HG03354 (cell line): ENCODE results near the gene MYO15B.

Experiments
- ATAC-seq: cut with Tn5 transposase; IDR thresholded peaks from one replicate; pipeline ENCODE4 v1.9.1; 2021; ENCODE audit warnings: mild to moderate bottlenecking; ENCODE audit not compliant: unreplicated experiment, poor library complexity, severe bottlenecking

Gene MYO15B

DNA sequence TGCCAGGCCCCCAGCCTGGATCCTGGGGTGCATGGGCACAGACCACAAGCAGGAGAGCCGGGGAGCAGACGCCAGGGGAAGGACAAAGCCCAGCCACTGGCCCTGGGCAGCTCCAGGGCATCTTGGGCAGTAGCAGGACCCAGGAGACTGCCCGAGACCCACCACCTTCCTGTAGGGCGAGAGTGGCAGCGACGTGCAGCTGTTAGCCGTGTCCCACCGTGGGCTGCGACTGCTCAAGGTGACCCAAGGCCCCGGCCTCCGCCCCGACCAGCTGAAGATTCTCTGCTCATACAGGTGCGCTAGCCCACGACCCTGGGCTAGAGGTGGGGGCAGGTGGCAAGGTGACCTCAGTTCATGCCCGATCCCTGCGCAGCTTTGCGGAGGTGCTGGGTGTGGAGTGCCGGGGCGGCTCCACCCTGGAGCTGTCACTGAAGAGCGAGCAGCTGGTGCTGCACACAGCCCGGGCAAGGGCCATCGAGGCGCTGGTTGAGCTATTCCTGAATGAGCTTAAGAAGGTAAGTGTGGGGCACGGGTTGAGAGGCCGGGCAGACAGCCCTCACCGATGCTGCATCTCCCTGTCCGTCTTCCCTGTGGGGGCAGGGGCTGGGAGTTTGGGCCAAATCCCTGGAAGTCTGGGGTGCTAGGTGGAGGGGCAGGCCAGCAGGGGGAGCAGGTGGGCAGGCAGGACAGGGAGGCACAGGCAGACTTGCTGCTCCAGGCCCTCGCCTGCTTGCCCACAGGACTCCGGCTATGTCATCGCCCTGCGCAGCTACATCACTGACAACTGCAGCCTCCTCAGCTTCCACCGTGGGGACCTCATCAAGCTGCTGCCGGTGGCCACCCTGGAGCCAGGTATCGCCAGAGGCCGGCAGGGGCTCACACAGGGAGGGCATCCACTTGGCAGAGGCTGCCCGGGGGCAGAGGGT is 32.2 kb downstream of the MYO15B start:
- ATAC-seq, result no peak

GRCh38 chr17:75621489-75621888 is 33.9 kb downstream of the MYO15B start:
- ATAC-seq, result no peak

DNA sequence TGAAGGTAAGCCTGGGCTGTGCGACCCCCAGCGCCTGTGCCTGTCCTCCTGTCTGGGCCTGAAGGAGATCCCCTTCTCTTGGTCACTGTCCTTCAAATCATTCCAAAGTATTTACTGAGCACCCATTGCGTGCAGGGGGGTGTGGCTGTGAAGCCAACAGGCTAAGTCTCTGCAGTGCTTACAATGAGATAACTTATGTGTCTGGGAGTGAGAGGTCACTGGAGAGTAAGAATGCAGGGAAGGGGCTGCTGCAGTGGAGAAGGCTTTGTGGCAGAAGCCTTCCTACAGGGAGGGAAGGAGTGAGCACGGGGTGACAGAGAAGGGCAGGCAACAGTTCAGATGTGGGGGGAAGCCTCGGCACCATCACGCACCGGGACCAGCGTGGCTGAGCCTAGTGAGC is 34.5 kb downstream of the MYO15B start:
- no peak for ATAC-seq

- no peak for ATAC-seq
Observed at GRCh38 chr17:75622771-75623273, 35.2 kb downstream of the MYO15B start.

GRCh38 chr17:75623386-75623785 is 35.8 kb downstream of the MYO15B start:
- no peak for ATAC-seq

- ATAC-seq, result no peak
Observed at GRCh38 chr17:75624021-75624420, 36.4 kb downstream of the MYO15B start.

DNA sequence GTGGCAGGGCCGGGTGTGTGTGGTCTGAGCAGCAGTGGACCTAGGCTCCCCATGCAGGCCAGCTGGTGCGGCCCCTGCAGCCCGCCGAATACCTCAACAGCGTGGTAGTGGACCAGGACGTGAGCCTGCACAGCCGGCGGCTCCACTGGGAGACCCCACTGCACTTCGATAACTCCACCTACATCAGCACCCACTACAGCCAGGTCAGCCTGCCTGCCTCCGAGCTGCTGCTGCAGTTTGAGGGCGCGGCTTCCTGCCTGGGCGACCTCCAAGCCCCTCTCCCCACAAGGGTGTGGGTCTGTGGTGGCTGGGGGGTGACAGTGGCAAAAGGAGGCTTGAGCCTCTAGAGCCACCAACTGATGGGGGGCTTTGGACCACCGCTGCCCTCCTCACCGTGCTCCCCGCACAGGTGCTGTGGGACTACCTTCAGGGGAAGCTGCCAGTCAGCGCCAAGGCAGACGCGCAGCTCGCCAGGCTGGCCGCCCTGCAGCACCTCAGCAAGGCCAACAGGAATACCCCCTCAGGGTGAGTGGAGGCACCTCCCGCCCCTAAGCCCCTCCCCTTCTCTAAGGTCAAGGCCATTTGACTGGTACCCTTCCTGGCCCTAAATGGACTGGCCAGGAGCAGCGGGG is 37.2 kb downstream of the MYO15B start:
- no peak for ATAC-seq

DNA sequence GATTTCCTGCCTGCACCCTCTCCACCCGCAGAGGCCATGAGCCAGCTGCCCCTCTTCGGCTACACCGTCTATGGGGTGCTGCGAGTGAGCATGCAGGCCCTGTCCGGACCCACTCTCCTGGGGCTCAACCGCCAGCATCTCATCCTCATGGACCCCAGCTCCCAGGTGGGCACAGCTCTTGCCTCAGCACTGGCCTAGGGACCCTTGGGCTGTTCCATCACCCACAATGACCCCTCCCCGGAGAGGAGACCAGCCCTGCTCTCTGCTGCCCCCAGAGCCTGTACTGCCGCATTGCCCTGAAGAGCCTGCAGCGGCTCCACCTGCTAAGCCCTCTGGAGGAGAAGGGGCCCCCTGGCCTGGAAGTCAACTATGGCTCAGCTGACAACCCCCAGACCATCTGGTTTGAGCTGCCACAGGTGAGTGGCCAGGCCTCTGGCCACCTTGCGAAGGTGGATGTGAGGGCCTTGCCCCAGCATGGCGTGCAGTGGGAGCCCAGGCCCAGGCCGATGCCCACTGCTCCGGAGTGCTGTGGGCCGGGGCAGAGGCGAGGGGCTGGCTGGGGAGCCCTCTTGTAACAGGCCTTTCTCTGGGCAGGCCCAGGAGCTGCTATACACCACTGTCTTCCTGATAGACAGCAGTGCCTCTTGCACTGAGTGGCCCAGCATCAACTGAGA is 38.4 kb downstream of the MYO15B start:
- ATAC-seq, result no peak

DNA sequence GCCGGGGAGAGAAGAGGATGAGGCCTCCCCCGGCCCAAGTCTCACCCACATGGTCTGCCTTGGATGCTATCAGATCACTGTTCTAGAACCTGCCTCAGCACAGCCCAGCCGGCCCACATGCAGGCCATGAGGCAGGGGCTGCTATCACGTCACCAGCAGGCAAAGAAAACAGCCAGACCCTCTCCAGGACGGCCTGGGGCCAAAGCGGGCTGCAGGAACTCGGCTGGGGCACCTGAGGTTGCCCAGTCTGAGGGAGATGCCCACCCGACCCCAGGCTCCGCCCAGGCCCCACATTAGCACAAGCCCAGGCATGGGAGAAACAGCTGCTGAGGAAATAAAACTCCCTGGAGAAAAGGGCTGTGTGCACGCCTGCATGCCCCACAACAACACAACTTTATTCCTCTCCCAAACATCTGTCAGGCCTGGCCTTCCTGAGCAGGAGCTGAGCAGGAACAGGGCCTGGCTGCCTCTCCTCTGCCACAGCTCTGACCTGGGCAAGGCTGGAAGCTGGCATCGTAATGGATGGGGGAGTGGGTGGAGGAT is 39.0 kb downstream of the MYO15B start:
- ATAC-seq, result no peak

DNA sequence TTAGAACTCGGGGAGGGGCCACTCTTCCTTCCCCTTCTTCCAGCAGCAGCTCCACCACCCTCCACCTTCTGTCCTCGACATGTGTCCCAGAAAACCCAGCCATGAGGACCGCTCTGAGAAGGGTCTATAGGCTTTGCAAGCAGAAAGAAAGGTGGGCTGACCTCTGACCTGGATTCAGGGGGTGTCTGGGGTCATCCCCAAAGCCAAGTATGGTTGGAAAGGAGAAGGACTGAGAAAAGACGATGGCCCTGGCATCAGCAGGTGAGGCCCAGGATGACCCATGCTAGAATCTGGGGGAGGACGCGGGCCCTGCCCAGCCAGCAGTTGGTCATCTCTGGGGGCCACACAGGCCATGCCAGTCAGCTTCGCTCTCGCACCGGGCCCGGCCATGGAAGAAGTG is 39.5 kb downstream of the MYO15B start:
- no peak for ATAC-seq

DNA sequence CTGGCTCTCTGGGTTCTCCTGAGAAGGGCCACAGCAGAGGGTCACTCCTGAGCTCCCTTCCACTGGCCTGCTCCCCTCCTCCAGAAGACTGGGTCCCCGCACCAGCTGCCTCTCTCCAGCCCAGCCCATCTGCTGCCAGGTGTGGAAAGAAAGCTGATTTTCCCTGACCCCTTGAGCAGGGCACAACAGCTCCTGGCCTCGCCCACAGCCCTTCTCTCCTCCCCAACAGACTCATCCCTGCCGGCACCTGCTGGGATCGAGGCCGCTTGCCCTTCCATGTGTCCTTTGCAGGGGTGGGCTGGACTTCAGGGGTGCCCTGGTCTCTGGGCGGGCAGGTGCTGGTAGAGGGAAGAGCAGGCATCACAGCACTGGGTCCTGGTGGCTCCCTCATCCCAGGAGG is 40.8 kb downstream of the MYO15B start:
- ATAC-seq, result no peak

DNA sequence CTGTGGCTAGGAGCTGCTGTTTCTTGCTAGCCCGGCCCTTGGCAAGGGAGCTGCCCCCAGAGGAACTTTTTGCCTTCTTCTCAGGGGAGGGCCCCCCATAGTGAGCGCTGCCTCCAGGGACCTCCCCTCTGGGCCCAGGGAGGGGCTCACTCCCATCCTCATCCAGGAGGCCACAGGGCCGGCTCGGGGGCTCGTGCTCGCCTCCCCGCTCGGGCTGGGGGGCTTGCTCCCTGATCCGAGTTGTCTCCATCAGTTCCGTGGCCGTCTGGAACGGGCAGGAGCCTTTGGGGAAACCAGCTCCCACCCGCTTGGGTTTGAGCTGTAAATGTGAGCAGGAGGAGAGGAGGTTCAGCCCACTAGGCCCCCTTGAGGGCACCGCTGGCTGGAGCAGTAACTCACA is 41.6 kb downstream of the MYO15B start:
- no peak for ATAC-seq

GRCh38 chr17:75630071-75630917 is 42.7 kb downstream of the MYO15B start:
- ATAC-seq, result no peak

DNA sequence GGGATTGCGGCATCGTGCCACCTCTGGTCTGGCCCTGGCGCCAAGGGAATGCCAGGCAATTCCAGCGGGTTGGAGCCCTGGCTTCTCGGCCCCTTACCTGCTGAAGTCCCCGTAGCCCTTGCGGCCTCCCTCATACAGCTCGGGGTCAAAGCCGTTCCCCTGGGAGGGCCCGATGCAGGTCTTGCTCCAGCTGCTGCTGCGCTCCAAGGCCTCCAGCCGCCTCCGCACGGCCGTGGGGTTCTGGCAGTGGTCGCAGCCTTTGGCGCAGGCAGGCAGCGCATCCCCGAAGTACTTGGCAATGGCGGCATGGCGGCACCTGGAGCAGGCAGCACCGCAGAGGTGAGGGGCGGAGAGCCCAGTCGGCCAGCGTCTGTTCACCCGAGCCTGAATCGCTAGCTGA is 43.8 kb downstream of the MYO15B start:
- no peak for ATAC-seq

DNA sequence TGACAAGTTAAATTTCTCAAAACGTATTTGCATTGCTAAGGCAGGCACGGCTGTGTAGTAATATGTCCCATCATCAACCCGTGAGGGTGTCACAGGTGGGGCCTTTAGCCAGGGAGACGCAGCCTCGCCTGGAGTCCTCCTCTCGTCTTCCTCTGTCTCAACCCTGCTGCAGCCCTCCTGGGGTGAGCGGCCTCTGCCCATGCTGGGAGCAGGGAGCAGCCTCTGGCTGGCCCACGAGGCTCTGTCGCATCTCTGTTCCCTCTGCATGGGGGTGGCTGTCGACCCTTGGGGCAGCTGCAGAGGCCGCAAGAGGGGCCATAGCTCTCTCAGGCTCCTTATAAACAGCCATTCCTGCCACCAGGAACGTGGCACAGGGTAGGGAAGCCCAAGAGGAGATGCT is 44.8 kb downstream of the MYO15B start:
- ATAC-seq, result no peak

GRCh38 chr17:75632863-75633485 is 45.4 kb downstream of the MYO15B start, which contains the start of gene SMIM5:
Gene SMIM5 (plus strand): TSS chr17:75633434. CDS start chr17:75640202, 6,768 bp downstream.
- ATAC-seq, result peak; percentile 53

DNA sequence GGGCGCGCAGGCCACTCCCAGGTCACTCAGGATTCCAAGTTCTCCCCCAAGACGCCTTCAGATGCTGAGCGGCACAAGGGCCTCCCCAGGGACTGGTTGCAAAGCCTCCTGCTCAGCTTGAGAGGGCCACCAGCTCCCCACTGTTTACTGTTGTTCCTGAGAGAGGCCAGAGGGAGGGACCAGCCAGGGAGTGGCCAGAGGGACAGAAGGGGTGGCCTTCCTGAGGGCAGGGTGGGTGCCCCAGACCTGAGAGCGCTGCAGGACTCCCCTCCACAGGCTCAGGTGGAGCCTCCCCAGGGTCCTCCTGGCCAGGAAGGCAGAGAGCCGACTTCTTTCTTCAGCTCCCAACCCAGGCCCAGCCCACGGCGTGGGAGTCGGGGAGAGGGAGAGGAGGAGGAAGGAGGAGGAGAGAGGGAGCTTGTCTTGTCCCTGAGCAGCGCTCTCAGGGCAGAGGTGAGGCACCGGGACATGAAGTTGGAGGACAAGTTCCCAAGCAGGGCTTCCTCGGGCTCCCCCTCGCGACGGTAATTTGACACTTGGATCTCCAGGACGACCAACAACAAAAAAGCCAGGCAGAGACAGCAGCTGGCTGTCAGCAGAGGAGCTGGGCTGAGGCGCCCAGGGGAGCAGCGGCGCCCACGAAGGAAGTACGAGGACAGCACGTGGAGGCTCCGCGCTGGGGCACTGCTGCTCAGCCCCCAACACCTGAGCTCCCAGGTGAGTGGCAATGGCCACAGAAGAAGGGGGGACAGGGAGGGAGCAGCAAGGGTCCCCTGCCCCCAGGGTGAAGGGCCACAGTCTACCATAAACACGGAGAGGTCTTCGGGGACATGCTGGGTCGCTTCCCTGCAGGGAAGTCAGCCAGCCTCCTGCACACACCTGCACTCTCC is 46.1 kb downstream of the MYO15B start:
- ATAC-seq, result peak; percentile 47

DNA sequence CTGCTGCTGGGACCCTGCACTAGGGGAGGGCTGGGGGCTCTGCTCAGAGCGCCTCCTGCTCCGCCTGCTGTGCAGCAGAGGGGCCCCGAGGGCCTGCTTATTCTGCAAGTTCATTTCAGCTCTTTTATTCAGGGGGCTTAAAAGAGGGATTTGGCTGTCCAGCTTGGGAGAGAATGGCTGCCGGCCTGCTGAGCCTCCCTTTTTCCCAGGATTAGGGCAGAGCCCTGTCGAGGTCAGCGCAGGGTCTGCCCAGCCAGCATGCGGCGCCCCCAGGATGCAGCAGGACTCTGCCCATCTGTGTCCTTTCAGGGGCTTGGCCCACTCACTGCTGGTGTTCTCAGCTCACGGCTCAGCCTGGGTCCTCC is 46.8 kb downstream of the MYO15B start:
- ATAC-seq, result no peak
